Ureter (tissue), 1 donor: Measurements from ENCODE around the gene SPTBN4. TPM values are rescaled to one million over a fixed set of nuclear protein-coding genes. Genes with fewer than 3 reads are reported as not detected.
"Not testable (repeated sequence)": the region's sequence is repeated elsewhere in the genome, so short reads cannot be mapped to it uniquely, and the experiment has no call there.

Experiments
- DNase-seq: peaks from one replicate; pipeline ENCODE4 v3.0.0-alpha.2; 2020; ENCODE audit warnings: low spot score
- total RNA-seq: library from RNA; stranded (reverse); gene quantifications from one replicate; pipeline ENCODE4 v1.2.4, GENCODE V29; 2023
- donor health status: DM: yes; HTN: yes; CAD: no.

SPTBN4 gene
- total RNA-seq, 1 donor from 2014 or later, result 2.6 TPM

DNA sequence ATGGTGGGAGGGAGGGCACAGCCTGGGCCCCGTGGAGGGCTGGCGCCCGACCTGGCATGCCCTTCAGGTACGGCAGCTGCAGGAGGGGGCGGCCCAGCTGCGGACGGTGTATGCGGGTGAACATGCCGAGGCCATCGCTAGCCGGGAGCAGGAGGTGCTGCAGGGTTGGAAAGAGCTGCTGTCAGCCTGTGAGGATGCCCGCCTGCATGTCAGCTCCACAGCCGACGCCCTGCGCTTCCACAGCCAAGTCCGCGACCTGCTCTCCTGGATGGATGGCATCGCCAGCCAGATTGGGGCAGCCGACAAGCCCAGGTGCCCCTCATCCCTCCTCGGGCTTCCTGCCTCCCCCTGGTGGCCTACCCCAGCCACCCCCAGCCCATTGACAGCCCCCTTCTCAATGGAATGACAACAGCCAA is 93.3 kb downstream of the SPTBN4 start:
- DNase-seq, result no peak

- DNase-seq, result no peak
Measured at GRCh38 chr19:40561947-40562346, 95.1 kb downstream of the SPTBN4 start.

GRCh38 chr19:40564535-40564934 is 97.7 kb downstream of the SPTBN4 start:
- DNase-seq, result not testable (repeated sequence)

DNA sequence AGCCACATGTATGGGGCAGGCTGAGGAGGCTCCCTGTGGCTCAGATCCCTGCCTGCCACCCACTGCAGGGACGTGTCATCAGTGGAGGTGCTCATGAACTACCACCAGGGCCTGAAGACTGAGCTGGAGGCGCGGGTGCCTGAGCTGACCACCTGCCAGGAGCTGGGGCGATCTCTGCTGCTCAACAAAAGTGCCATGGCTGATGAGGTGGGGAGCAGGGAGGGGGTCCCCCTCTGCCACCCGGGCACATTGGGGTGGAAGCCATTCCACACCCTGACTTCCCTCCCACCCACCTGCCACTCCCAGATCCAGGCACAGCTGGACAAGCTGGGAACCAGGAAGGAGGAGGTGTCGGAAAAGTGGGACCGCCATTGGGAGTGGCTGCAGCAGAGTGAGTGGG is 98.6 kb downstream of the SPTBN4 start:
- no peak for DNase-seq

DNA sequence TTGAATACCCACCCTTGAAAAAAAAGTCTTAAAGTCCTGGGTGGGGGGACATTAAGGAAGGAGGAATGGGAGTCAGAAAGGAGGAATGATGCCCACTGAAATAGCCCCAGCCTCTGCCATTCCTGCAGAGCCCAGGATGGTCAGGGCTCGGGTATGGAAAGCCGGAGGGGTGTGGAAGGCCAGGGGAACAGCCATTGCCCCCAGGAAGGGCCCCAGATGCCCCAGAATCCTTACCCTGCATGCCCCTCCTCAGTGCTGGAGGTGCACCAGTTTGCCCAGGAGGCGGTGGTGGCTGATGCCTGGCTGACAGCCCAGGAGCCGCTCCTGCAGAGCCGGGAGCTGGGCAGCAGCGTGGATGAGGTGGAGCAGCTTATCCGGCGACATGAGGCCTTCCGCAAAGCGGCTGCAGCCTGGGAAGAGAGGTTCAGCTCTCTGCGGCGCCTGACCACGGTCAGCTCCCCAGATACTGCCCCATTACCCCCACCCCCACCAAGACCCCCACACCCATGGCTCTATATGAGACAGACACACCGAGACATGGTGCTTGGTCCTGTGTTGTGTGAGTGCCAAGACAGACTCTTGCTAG is 99.2 kb downstream of the SPTBN4 start:
- DNase-seq, result no peak

GRCh38 chr19:40567040-40567749 is 100.4 kb downstream of the SPTBN4 start:
- no peak for DNase-seq

DNA sequence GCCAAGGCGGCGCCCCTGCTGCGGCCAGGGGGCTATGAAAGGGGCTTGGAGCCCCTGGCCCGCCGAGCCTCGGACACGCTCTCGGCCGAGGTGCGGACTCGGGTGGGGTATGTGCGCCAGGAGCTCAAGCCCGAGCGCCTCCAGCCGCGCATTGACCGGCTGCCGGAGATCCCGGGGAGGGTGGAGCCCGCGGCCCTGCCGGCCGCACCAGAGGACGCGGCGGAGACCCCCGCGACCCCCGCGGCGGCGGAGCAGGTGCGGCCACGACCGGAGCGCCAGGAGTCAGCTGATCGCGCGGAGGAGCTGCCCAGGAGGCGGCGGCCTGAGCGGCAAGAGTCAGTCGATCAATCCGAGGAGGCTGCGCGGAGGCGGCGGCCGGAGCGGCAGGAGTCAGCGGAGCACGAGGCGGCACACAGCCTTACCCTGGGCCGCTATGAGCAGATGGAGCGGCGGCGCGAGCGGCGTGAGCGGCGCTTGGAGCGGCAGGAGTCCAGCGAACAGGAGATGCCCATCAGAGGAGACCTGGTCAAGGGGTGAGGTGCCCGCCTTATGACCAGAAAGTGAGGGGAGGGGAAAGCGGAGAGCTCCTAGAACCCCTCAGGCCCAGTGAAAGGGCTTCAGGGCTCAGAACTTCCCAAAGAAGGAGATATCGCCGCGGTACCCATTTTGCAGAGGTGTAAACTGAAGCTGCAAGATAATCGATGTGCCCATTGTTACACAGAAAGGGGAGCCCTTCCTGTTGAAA is 101.1 kb downstream of the SPTBN4 start:
- no peak for DNase-seq

DNA sequence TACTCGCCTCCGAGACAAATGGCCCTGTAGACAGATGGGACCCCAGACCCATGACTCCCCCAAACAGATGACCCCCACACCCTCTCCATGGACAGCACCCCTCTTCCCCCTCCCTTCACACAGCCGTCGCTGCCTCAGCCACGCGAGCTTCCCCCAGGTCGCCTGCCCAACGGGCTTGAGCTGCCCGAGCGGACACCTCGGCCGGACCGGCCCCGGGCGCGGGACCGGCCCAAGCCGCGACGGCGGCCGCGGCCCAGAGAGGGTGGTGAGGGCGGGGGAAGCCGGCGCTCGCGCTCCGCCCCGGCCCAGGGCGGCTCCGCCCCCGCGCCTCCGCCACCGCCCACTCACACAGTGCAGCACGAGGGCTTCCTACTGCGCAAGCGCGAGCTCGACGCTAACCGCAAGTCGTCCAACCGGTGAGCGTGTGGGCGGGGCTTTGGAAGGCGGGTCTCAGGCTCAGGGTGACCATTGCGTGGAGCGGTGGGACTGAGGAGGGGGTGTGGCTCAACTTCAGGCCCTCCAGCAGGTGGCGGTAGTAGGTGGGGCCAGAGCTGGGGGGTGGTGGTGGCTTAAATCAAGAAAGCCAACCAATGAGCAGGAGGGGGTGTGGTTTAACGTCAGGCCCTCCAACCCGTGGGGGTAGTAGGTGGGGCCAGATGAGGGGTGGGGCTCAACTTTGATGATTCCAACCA is 103.7 kb downstream of the SPTBN4 start:
- DNase-seq, result peak; percentile 99

- no peak for DNase-seq
Measured at GRCh38 chr19:40571005-40571318, 104.2 kb downstream of the SPTBN4 start.

DNA sequence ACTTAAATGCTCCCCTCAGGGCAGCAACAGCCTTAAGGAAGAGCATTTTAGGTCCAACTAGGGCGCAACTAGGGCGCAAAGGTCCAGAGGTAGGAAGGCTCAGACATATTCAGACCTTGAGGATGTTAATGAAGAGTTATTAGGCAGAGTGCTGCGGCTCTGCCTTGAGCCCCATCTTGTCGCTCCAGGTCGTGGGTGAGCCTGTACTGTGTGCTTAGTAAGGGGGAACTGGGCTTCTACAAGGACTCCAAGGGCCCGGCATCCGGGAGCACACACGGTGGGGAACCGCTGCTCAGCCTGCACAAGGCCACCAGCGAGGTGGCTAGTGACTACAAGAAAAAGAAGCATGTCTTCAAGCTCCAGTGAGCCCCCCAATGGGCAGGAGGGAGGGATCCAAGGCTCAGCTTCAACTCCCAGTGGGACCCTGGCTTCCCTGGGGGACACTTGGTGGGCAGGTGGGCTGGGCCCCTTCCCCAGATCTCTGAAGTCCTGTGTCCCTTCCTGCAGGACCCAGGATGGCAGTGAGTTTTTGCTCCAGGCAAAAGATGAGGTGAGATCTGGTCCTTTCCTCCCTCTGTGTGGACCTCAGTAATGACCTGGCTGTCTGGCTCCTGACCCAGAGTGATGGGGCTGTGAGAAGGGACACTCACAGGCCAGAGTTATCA is 105.2 kb downstream of the SPTBN4 start:
- no peak for DNase-seq

DNA sequence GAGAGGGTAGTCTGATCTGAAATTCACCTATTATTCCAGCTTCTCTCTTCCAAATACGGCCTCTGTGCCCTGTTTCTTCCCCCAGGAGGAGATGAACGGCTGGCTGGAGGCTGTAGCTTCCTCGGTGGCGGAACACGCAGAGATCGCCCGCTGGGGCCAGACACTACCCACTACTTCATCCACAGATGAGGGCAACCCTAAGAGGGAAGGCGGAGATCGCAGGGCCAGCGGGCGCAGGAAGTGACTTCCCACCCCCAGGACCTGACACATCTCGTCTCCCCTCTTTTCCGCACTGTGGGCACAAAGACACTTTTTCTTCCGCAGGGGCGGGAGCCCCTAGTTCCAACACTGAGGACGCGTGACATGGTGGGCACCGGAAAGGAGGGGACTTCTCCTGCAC is 108.5 kb downstream of the SPTBN4 start:
- no peak for DNase-seq

DNA sequence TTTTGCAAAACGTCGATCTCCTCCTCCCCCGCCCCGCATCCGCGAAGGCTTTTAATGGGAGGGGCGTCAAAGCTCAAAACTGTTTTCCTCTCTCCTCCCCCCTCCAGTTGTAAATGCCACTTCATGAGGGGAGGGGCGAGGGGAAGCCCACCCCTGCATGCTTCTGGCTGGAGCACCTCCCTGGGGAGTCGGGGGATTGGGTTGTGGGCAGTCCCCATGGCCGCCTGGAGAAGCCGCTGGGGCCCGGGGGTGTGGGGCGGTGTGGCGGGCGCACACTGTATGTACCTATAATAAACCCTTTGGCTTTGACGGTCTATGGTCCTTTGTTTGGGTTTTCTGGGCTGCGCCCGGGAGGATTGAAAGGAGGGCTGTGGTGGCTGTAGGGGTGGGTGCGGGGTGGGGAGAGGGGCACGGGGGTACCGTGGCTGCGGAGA is 109.4 kb downstream of the SPTBN4 start:
- no peak for DNase-seq

GRCh38 chr19:40576585-40577451 is 110.0 kb downstream of the SPTBN4 start, which contains the start of gene SHKBP1:
SHKBP1 (plus strand) TSS chr19:40576873; CDS start chr19:40576900, 27 bp downstream.
- DNase-seq, result peak; percentile 95

DNA sequence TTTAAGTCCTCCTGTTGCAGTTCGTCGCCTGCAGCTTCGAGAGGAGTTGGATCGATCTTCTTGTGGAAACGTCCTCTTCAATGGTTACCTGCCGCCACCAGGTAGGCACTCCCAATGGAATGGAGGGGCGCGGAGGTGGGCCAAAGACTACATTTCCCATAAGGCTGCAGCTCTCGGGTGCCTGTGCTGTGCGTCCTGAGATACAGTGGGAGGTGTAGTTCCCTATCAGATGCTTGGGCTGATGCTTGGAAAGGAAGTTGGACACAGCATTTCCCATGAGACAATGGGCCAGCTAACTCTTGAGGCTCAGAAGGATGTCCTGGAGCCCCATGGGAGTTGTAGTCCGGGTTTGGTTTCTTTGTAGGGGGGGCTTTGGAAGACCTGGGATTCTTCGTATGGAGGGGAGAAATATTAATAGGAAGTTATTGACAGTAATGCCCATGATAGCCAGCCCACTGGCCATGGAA is 111.7 kb downstream of the SPTBN4 start:
- DNase-seq, result no peak

- no peak for DNase-seq
Measured at GRCh38 chr19:40580619-40581018, 113.8 kb downstream of the SPTBN4 start.

DNA sequence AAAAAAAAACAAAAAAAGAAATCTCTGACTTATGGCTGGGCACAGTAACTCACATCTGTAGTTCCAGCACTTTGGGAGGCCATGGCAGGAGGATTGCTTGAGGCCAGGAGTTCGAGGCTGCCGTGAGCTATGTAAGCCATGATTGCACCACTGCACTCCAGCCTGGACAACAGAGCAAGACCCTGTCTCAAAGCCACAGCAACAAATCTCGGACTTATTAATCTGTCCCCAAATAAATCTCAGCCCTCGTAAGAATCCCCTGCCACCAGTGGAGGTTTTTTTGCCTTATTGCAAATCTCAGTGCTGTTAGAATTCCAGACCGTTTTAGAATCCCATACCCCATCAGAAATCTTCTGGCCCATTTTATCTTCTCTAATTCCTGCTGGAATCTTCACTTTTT is 114.7 kb downstream of the SPTBN4 start:
- DNase-seq, result no peak

- no peak for DNase-seq
Measured at GRCh38 chr19:40582467-40582866, 115.7 kb downstream of the SPTBN4 start.

DNA sequence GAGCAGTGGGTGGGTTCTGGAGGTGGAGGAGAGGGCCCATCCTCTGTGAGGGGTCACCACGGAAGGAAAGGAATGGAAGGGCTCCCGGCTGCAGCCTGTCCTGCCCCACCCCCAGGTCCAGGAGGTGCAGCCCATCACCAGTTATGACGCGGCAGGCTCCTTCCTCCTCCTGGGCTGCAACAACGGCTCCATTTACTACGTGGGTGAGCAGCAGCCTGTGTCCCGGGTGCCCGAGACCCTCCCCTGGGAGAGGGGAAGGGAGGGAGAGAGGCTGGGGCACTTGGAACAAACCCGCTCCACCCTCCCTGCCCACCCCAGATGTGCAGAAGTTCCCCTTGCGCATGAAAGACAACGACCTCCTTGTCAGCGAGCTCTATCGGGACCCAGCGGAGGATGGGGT is 116.5 kb downstream of the SPTBN4 start:
- DNase-seq, result no peak

GRCh38 chr19:40584007-40584406 is 117.2 kb downstream of the SPTBN4 start:
- DNase-seq, result no peak

- no peak for DNase-seq
Measured at GRCh38 chr19:40585241-40585981, 118.6 kb downstream of the SPTBN4 start.
